ENCODE results near the gene SDHB. TPM values are rescaled to one million over a fixed set of nuclear protein-coding genes. Genes with fewer than 3 reads are reported as not detected.
A peak's percentile ranks its signal among the peaks of the same experiment; 100 is the strongest.

The SDHB gene
- total and polyA plus RNA-seq, 9 of the 15 experiments (the other 6 are each of a cell fraction or from before 2014, with no cell fraction given) = 207 to 554 (median 365) TPM

DNA sequence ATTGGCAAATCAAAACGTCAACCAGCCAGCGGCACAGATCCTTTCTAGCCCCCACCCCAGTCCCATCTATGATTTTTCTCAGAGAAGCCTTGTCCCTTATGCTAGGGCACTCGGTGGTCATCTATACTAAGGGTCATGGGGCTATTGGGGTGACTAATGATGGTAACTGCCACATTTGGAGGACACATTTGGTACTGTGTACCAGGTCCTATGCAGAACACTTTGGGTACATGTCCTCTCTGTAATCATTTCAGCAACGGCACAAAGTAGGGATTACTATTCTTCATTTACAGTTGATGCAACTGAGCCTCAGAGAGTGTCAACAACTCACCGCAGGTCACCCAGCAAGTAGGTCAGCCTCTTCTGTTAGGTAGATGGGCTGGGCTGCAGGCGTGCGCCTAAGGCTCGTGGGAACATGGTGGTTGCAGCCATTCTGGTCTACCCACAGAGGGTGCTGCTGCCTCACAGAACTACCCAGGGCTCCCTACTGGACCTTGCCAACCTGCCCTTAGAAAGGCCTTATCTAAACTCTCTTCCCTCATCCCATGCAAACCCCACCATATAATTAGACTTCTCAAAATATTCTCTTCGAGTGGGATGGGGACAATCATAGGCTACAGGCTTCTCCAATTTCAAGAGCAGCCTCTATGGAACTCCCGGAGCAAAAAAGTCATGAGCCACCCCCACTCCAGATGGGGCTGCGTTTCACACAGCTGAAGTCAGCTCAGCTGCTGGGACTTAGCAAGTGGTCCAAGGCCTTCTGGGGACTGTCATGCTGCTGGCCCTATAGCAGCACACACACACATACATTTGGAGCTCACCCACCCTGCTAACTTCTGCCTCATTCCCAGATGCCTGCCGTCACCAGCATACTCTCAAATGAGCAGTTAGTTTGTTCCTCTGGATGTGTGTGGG lies 5.8 kb upstream of the SDHB start (continued):
- TF ChIP-seq, protein P1, sequence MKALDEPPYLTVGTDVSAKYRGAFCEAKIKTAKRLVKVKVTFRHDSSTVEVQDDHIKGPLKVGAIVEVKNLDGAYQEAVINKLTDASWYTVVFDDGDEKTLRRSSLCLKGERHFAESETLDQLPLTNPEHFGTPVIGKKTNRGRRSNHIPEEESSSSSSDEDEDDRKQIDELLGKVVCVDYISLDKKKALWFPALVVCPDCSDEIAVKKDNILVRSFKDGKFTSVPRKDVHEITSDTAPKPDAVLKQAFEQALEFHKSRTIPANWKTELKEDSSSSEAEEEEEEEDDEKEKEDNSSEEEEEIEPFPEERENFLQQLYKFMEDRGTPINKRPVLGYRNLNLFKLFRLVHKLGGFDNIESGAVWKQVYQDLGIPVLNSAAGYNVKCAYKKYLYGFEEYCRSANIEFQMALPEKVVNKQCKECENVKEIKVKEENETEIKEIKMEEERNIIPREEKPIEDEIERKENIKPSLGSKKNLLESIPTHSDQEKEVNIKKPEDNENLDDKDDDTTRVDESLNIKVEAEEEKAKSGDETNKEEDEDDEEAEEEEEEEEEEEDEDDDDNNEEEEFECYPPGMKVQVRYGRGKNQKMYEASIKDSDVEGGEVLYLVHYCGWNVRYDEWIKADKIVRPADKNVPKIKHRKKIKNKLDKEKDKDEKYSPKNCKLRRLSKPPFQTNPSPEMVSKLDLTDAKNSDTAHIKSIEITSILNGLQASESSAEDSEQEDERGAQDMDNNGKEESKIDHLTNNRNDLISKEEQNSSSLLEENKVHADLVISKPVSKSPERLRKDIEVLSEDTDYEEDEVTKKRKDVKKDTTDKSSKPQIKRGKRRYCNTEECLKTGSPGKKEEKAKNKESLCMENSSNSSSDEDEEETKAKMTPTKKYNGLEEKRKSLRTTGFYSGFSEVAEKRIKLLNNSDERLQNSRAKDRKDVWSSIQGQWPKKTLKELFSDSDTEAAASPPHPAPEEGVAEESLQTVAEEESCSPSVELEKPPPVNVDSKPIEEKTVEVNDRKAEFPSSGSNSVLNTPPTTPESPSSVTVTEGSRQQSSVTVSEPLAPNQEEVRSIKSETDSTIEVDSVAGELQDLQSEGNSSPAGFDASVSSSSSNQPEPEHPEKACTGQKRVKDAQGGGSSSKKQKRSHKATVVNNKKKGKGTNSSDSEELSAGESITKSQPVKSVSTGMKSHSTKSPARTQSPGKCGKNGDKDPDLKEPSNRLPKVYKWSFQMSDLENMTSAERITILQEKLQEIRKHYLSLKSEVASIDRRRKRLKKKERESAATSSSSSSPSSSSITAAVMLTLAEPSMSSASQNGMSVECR (CRISPR knock-in tag; IDR thresholded peaks at IDR 0.05) = peak; percentile 37; the same call in 1 of the 2 replicates
- TF ChIP-seq, protein P2, sequence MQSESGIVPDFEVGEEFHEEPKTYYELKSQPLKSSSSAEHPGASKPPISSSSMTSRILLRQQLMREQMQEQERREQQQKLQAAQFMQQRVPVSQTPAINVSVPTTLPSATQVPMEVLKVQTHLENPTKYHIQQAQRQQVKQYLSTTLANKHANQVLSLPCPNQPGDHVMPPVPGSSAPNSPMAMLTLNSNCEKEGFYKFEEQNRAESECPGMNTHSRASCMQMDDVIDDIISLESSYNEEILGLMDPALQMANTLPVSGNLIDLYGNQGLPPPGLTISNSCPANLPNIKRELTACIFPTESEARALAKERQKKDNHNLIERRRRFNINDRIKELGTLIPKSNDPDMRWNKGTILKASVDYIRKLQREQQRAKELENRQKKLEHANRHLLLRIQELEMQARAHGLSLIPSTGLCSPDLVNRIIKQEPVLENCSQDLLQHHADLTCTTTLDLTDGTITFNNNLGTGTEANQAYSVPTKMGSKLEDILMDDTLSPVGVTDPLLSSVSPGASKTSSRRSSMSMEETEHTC (IDR thresholded peaks at IDR 0.05) = no peak
- TF ChIP-seq JUND (IDR thresholded peaks at IDR 0.05; ENCODE audit: borderline replicate concordance, low read depth, low read length) (0 out of 2 replicates have a peak, but pooled peaks have one; percentile 20), JUND (tag; IDR thresholded peaks at IDR 0.05; ENCODE audit: borderline replicate concordance, low read depth, low read length) (no peak; the same call in 2 of the 3 replicates), FOSL1 (tag; conservative IDR thresholded peaks at IDR 0.05) (no peak), HDAC1 (IDR thresholded peaks at IDR 0.05) (no peak), MYC (IDR thresholded peaks at IDR 0.05; ENCODE audit: low read depth, low read length) (peak; percentile 56; the same call in 1 of the 2 replicates), MYC (CRISPR knock-in tag; IDR thresholded peaks at IDR 0.05; ENCODE audit: borderline replicate concordance, low read depth) (no peak), ZSCAN29 (IDR thresholded peaks at IDR 0.05) (no peak), POLR2AphosphoS2 (IDR thresholded peaks at IDR 0.05; ENCODE audit: low read length) (no peak), DNMT1 (IDR thresholded peaks at IDR 0.05) (no peak), BHLHE40 (IDR thresholded peaks at IDR 0.05; ENCODE audit: low read length) (peak; percentile 25; the same call in 1 of the 2 replicates), TBL1XR1 (IDR thresholded peaks at IDR 0.05; ENCODE audit: low read length in 2 of 2) (peak in 1 of 2 experiments; percentile 10; a peak in 1 of 4 replicates)
- TF ChIP-seq, protein P3, sequence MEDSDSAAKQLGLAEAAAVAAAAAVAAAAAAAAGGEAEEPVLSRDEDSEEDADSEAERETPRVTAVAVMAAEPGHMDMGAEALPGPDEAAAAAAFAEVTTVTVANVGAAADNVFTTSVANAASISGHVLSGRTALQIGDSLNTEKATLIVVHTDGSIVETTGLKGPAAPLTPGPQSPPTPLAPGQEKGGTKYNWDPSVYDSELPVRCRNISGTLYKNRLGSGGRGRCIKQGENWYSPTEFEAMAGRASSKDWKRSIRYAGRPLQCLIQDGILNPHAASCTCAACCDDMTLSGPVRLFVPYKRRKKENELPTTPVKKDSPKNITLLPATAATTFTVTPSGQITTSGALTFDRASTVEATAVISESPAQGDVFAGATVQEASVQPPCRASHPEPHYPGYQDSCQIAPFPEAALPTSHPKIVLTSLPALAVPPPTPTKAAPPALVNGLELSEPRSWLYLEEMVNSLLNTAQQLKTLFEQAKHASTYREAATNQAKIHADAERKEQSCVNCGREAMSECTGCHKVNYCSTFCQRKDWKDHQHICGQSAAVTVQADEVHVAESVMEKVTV (CRISPR knock-in tag; IDR thresholded peaks at IDR 0.05) = peak; percentile 69; the same call in 1 of the 2 replicates
